ENCODE data around the gene EIF2B1.

DNA sequence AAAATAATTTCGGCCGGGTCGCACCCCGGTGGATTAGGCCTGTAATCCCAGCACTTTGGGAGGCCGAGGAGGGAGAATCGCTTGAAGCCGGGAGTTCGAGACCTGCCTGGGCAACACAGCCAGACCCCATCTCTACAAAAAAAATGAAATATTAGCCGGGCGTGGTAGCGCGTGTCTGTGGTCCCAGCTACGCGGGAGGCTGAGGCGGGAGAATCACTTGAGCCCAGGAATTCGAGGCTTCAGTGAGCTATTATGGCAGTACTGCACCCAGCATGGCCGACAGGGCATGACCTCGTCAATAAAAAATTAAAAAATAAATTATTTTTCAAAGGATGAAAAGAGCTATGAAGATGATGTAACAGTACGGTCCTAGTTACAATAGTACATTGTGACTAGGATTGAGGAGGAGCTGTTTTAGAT lies 666 bp upstream of the EIF2B1 start:
- TF ChIP-seq POLR2A (IDR thresholded peaks at IDR 0.05; ENCODE audit: low read length) (no peak), GATA1 (IDR thresholded peaks at IDR 0.05; ENCODE audit: low read depth, low read length) (no peak)
